CD4-positive, alpha-beta T cell treated with Interferon alpha-2 for 1 hour (primary cell): ENCODE results near the gene NCK2.

ENCODE experiments used
- DNase-seq, 2 donors: peaks; one replicate each; pipeline ENCODE4 v3.0.0-alpha.2; 2020 to 2022

The NCK2 gene

GRCh38 chr2:105820151-105820550, 75.4 kb downstream of the NCK2 start:
- no peak for DNase-seq

DNA sequence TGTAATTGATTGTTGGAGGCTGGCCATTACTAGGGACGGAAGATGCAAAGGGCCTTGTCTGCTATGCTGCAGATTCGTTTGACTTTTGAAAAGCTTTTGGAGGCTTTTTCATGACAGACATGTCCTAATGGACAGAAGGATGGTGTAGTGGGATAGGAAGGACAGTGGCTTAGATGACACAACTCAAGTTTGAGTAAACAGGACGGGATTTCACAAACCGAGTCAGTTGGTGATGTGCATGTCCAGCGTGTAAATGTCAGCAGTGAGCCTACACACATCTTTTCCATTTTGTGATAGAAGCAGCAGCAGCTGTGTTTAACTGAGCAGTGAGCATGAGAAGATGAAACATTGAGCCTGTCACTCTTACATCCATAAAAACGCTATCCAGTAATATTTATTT, 76.0 kb downstream of the NCK2 start:
- no peak for DNase-seq

GRCh38 chr2:105821428-105822125, 76.9 kb downstream of the NCK2 start:
- no peak for DNase-seq

DNA sequence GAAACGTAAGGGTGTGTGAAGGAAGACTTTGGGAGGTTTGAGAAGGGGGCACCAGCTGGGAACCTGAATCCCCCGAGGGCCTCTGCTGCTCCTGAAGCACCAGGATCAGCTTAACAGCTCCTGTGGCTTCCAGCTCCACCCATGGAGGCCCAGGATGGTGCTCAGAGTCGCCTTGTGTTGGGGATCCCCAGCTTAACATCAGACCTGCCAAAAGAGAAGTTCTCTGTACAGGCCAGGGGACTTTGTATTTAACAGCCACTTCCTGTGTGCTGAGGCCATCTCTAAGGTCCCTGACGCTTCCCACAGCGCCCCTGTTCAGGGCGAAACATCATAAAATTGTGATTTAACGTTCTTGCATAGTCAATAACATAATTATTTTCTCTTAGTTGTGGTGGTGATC, 77.5 kb downstream of the NCK2 start:
- DNase-seq = peak in 1 of 2 donors; percentile 48

- DNase-seq = no peak
Observed at GRCh38 chr2:105824446-105824845, 79.7 kb downstream of the NCK2 start.

DNA sequence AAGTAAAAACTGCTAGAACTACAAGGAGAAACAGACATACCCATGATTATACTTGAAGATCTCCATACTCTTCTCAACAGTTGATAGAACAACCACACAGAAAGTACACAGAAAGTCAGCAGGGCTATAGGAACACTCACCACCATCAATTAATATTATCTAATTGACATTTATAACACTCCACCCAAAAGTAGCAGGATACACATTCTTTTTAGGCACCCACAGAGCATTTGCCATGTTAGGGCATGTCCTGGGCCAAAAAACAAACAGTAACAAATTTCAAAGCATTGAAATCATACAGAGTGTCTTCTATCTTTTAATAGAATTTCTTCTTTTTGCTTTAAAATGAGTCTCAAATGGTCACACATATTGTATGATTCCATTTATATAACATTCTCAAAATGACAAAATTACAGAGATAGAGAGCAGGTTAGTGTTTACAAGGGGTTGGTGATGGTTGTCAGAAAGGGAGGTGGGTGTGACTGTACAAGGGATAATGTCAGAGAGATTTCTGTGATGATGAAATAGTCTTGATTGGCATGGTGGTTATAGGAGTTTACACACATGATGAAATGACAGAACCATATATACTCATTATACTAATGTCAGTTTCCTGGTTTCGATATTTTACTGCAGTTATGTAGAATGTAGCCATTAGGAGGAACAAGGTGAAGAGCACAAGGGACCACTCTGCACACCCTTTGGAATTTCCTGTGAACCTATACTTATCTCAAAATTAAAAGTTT, 82.8 kb downstream of the NCK2 start:
- no peak for DNase-seq

GRCh38 chr2:105828558-105828957, 83.8 kb downstream of the NCK2 start:
- DNase-seq = no peak

DNA sequence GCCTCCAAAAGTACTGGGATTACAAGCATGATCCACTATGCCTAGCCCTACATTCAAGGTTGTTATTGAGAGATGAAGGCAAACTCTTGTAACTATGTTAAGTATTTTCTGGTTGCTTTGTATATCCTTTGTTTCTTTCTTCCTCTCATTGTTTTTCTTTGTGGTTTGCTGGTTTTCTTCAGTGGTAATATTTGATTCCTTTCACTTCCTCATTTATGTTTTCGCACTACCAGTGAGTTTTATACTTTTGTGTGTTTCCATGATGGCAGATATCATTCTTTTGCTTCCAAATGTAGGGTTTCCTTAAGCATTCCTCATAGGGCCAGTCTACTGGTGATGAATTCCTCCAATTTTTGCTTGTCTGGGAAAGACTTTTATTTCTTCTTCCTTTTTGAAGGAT, 90.2 kb downstream of the NCK2 start:
- DNase-seq = peak in 1 of 2 donors; percentile 34

GRCh38 chr2:105836341-105836740, 91.6 kb downstream of the NCK2 start:
- DNase-seq = no peak

GRCh38 chr2:105836840-105837692, 92.4 kb downstream of the NCK2 start:
- peak in 1 of 2 donors; percentile 29 for DNase-seq

GRCh38 chr2:105839793-105840192, 95.1 kb downstream of the NCK2 start:
- DNase-seq = no peak

- no peak for DNase-seq
Observed at GRCh38 chr2:105840933-105841332, 96.2 kb downstream of the NCK2 start.

GRCh38 chr2:105841551-105841950, 96.8 kb downstream of the NCK2 start:
- no peak for DNase-seq

GRCh38 chr2:105842555-105842954, 97.8 kb downstream of the NCK2 start:
- DNase-seq = no peak

DNA sequence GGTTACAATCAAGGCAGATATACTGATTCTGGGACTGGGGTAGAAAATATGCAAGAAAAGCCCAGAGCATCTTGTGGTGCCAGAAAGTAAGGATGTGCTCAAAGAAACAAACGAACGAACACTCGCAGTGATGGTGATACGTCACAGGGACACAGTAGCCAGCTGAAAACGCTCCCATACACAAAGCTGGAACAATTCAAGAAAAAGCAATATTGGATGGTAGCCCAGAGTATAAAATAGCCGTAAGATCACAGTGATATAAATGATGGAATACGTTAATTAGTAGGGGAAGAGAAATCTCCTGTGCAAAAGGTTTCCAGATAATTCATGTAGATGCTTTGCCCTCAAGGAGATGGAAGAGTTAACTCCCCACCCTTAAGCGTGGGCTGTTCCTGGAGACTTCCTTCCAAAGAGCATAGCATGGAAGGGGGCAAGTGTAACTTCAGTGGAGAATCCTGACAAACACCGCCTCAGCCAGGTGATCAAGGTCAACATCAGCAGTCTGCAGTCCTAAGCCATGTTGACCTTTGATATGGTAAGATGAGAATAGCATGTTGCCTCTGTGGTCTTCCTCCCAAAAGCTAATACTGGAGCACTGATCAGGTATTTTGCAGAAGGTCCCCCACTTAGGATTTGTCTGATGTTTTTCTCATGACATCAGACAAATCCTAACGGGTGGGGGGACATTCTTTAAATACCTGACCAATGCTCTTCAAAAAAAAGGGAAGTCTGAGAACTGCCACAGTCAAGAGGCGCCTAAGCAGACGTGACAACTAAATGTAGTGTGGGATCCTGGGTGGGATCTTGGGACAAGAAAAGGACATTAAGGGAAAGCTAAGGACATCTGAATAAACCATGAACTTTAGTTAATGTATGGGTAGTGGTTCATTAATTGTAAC, 99.0 kb downstream of the NCK2 start:
- DNase-seq = no peak

DNA sequence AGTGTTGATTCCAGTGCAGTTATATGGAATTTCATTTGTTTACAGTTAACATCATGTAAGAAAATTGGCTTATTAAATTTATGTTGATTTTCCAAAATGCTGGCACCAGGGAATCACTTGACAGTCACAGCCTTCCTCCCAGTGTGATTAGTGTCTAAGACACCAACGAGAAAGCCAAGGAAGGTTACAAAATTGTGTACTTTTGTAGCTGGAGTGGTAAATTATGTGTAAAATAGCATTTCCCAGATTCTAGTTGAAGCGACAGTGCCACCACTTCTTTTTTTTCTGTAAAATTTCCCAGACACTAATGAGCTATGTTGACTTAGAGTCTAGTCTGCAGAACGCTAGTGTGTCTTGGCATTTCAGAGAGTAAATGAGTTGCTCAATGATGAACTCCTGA, 101.3 kb downstream of the NCK2 start:
- no peak for DNase-seq

- no peak for DNase-seq
Observed at GRCh38 chr2:105847056-105847455, 102.3 kb downstream of the NCK2 start.

DNA sequence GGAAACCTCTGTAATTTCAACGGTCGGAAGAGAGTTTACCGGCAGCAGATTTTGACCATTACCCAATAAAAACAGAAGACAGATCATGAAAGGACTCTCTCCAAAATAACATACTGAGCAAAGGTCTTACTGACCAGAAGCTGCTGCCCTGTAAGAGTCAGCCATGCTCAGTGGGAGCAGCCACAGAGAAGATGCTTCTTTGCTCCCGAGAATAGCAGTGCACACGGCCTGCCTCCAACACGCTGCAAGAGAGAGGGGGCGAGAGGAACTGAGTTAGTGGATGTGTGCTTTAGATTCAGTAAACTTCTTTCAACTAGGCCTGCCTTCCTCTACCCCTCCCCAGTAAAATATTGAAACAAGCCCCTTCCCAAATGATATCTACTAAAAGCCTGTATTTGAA, 103.7 kb downstream of the NCK2 start:
- DNase-seq = no peak

DNA sequence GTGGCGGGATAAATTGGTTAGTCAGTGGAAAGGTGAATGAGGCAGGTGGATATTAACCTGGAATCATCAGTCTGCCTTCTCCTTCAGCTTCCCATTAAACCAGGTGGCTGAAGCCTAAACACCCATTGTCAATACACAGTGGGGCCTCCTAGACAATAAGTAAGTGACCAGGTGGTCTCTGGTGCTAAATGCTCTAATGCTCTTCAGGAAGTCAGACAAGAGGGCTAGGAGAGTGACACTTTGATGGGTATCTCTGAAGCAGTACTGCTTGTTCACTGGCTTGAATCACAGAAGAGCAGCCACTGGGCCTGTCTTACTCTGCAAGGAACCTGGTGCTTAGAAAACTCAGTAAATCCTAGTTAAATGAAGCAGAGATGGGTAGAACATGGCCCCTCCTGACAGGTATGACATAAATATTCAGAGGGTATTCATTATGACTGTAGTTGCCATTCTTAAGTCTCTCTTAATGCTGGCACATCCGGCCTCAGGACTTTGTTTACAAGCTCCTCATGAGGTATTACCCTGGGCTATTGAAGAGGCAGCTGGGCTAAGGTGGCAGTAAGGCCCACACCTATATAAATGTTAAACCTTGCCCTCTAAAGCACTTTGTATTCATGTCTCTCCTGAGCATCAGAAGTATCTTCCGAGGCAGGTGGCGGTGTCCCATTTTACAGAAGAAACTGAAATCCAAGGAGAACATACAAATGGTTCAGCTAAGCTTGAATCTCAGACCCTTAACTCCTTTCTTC, 104.9 kb downstream of the NCK2 start:
- no peak for DNase-seq

GRCh38 chr2:105852066-105852465, 107.4 kb downstream of the NCK2 start:
- DNase-seq = no peak

DNA sequence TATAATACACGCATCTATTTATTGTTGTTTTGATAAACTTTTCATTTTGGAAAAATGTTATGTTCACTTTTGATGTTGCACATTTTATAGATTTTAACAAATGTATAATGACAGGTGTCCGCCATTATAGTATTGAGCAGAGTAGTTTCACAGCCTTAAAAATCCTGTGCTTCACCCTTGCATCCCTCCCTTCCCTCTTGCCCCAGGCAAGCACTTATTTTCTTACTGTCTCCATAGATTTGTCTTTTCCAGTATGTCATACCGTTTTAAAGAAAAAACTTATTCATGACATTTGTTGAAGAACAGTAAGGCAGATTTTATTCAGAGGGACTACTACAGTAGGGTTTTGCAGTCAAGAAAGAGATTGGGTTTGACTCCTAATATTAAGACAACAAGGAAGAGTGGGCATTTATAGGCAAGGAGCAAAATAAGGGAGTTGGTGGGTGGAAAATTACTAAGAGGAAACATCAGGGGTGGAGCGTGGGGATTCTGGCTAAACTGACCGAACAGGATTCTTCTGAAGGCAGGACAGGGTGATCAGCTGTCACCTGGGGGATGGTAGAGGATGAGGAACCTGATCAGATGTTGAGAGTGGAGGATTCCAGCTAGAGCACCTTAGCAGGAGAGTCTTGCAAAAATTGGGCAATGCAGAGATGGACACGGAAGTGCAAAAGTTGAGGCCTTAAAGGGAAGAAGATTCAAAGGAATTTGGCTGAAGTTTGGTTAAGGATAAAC, 108.8 kb downstream of the NCK2 start:
- DNase-seq = no peak
